NCI-H146 treated with DMSO at 0.1 percent for 48 hours (cell line): ENCODE data around the gene MCU.
A peak's percentile ranks its signal among the peaks of the same experiment; 100 is the strongest.
"Not testable (repeated sequence)": the region's sequence is repeated elsewhere in the genome, so short reads cannot be mapped to it uniquely, and the experiment has no call there.

ENCODE experiments used
- DNase-seq: peaks from one replicate; lab custom pipeline; 2025; ENCODE audit not compliant: unreplicated experiment; lab: John Stamatoyannopoulos, UW

The MCU gene

GRCh38 chr10:72888151-72888638 lies 196.3 kb downstream of the MCU start:
- DNase-seq: no peak

- DNase-seq: peak; percentile 23
Measured at GRCh38 chr10:72889391-72889831, 197.5 kb downstream of the MCU start.

GRCh38 chr10:72890086-72890485 lies 198.1 kb downstream of the MCU start:
- DNase-seq: no peak

- no peak for DNase-seq
Measured at GRCh38 chr10:72893136-72893798, 201.3 kb downstream of the MCU start, which contains the start of gene OIT3. TSS of gene OIT3 (plus strand) at chr10:72893739. CDS start at chr10:72893799, 60 bp downstream.

- no peak for DNase-seq
Measured at GRCh38 chr10:72895236-72895850, 203.4 kb downstream of the MCU start.

GRCh38 chr10:72898616-72899015 lies 206.7 kb downstream of the MCU start:
- no peak for DNase-seq

GRCh38 chr10:72899545-72899944 lies 207.6 kb downstream of the MCU start:
- no peak for DNase-seq

GRCh38 chr10:72903941-72904446 lies 212.1 kb downstream of the MCU start:
- not testable (repeated sequence) for DNase-seq

- no peak for DNase-seq
Measured at GRCh38 chr10:72904806-72905205, 212.9 kb downstream of the MCU start.

- no peak for DNase-seq
Measured at GRCh38 chr10:72906446-72906845, 214.5 kb downstream of the MCU start.

- DNase-seq: no peak
Measured at GRCh38 chr10:72910705-72911104, 218.8 kb downstream of the MCU start.

- no peak for DNase-seq
Measured at GRCh38 chr10:72911758-72912157, 219.8 kb downstream of the MCU start.

- DNase-seq: no peak
Measured at GRCh38 chr10:72912736-72913135, 220.8 kb downstream of the MCU start.

GRCh38 chr10:72913287-72913686 lies 221.3 kb downstream of the MCU start:
- no peak for DNase-seq

- not testable (repeated sequence) for DNase-seq
Measured at GRCh38 chr10:72917201-72917600, 225.3 kb downstream of the MCU start.

GRCh38 chr10:72917803-72918332 lies 225.9 kb downstream of the MCU start:
- not testable (repeated sequence) for DNase-seq

- no peak for DNase-seq
Measured at GRCh38 chr10:72918352-72918751, 226.4 kb downstream of the MCU start.

GRCh38 chr10:72921147-72921683 lies 229.3 kb downstream of the MCU start:
- not testable (repeated sequence) for DNase-seq

GRCh38 chr10:72924351-72924750 lies 232.4 kb downstream of the MCU start:
- no peak for DNase-seq

GRCh38 chr10:72925951-72926465 lies 234.1 kb downstream of the MCU start:
- no peak for DNase-seq

- no peak for DNase-seq
Measured at GRCh38 chr10:72927485-72927884, 235.5 kb downstream of the MCU start.
